CD4-positive, CD25-positive, alpha-beta regulatory T cell (primary cell): Measurements from ENCODE around the gene OTULIN. TPM values are rescaled to one million over a fixed set of nuclear protein-coding genes. Genes with fewer than 3 reads are reported as not detected.

ENCODE experiments used
- ATAC-seq, 2 donors: fragments of 150-1000 bp; cut with Tn5 transposase; one replicate each; pipeline ENCODE4 v1.10.0; 2021; ENCODE audit warnings: low read depth in 2 of 2, moderate number of reproducible peaks in 2 of 2, moderate library complexity in 1 of 2
- DNase-seq, 3 donors: peaks; one replicate each; pipeline versions ENCODE4 v3.0.0 to v3.0.0-alpha.2; 2012 to 2022; ENCODE audit warnings: mixed read lengths in 1 of 3
- H3K27ac ChIP-seq: one replicate; pipeline ENCODE4 v1.7.0; 2013; ENCODE audit warnings: mild to moderate bottlenecking, low read length; ENCODE audit not compliant: insufficient read depth, poor library complexity, severe bottlenecking
- H3K27me3 ChIP-seq: one replicate; pipeline ENCODE4 v1.7.0; 2013; ENCODE audit warnings: low read length; ENCODE audit not compliant: control insufficient read depth, insufficient read depth
- H3K36me3 ChIP-seq: one replicate; pipeline ENCODE4 v1.7.0; 2013; ENCODE audit warnings: mild to moderate bottlenecking, low read length, moderate library complexity; ENCODE audit not compliant: control insufficient read depth, insufficient read depth
- H3K4me1 ChIP-seq: 2 replicates; pipeline ENCODE4 v1.7.0; 2013; ENCODE audit warnings: mild to moderate bottlenecking, low read length; ENCODE audit not compliant: insufficient read depth, control insufficient read depth, poor library complexity, severe bottlenecking
- H3K4me3 ChIP-seq: one replicate; pipeline ENCODE4 v1.7.0; 2013; ENCODE audit warnings: low read depth, mild to moderate bottlenecking, low read length, moderate library complexity
- H3K9me3 ChIP-seq, 2 experiments: 1 replicate in 1 of 2; 2 replicates in 1 of 2; pipeline ENCODE4 v1.7.0; 2013; ENCODE audit warnings: low read length in 2 of 2, mild to moderate bottlenecking in 1 of 2, moderate library complexity in 1 of 2; ENCODE audit not compliant: control insufficient read depth in 2 of 2
- H3K27ac Mint-ChIP-seq, 3 donors: one replicate each; pipeline ENCODE4 v1.8.0; 2020 to 2022; ENCODE audit warnings: mild to moderate bottlenecking in 3 of 3, mixed read lengths in 3 of 3, moderate library complexity in 2 of 3
- H3K27me3 Mint-ChIP-seq: one replicate; pipeline ENCODE4 v1.8.0; 2022; ENCODE audit warnings: mild to moderate bottlenecking, mixed read lengths
- H3K36me3 Mint-ChIP-seq: one replicate; pipeline ENCODE4 v1.8.0; 2020; ENCODE audit warnings: mixed read lengths
- H3K4me1 Mint-ChIP-seq, 4 donors: one replicate each; pipeline ENCODE4 v1.8.0; 2020 to 2022; ENCODE audit warnings: mixed read lengths in 4 of 4, mild to moderate bottlenecking in 1 of 4
- H3K4me3 Mint-ChIP-seq, 4 donors: one replicate each; pipeline ENCODE4 v1.8.0; 2020 to 2022; ENCODE audit warnings: mild to moderate bottlenecking in 4 of 4, mixed read lengths in 4 of 4, moderate library complexity in 3 of 4
- H3K9me3 Mint-ChIP-seq, 7 donors: one replicate each; pipeline ENCODE4 v1.8.0; 2020 to 2022; ENCODE audit warnings: mixed read lengths in 7 of 7, mild to moderate bottlenecking in 3 of 7, moderate library complexity in 2 of 7
- polyA plus RNA-seq, 4 donors: library from polyadenylated mRNA; unstranded; fragments of 300-500 nt; fragmentation: Illumina TruSeq; gene quantifications; one replicate each; pipeline ENCODE4 v1.2.3, GENCODE V29; 2021
- total RNA-seq: library from RNA; stranded (reverse); gene quantifications from one replicate; pipeline ENCODE4 v1.2.3, GENCODE V29; 2022

OTULIN gene
- total and polyA plus RNA-seq, 5 donors from 2014 or later: 22.8 to 109 (median 27.0) TPM

DNA sequence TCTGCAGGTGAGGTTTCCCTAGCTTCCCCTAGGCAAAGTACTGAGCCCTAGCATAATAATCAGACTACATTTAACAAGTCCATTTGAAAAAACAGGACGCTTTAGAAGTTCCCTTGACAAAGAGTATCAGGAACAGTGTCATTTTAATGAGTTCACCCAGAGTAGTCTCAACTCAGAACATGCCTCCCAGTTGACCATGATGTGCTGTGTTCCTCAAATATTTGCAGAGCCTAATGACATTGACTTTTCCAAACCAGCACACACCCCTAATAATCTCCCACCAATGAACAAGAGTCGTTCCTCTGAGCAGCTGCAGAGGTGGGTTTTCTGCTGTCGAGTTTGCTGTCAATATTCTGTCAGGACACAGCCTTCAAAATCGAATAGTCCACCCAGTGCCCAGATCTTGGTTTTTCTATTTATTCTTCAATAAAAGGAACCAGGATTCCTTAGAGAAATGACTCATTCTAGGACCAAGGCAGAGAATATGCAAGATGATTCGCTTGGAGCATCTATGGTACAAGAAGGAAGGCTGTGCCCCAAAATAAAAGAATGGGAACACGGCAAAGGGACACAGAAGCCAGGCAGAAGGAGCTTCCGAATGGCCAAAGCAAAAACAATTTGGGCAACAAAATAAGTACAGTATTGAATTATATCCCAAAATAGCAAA, 57.6 kb downstream of the OTULIN start:
- Mint-ChIP-seq H3K27ac (peak overlapping the region; percentile 36 to 72 (median 58)), H3K4me1 (peaks cover 14 to 67% (median 43%) of the 10 kb centered on the region in 4 donors), H3K27me3 (peaks cover 4% of the 10 kb centered on the region), H3K36me3 (peaks cover 44% of the 10 kb centered on the region), H3K4me3 (no peak overlapping the region), H3K9me3 (no peaks in the 10 kb centered on the region)
- ATAC-seq: no peak
- Histone ChIP-seq H3K36me3 (peaks cover 28% of the 10 kb centered on the region), H3K27ac (no peak overlapping the region), H3K9me3 (no peaks in the 10 kb centered on the region), H3K4me1 (peaks cover 11% of the 10 kb centered on the region), H3K27me3 (no peaks in the 10 kb centered on the region), H3K4me3 (no peak overlapping the region)
- no peak for DNase-seq

- H3K36me3 Mint-ChIP-seq: peaks cover 41% of the 10 kb centered on the region
- Histone ChIP-seq H3K27me3 (no peaks in the 10 kb centered on the region), H3K4me1 (peaks cover 19% of the 10 kb centered on the region), H3K9me3 (no peaks in the 10 kb centered on the region), H3K4me3 (no peak overlapping the region), H3K36me3 (peaks cover 24% of the 10 kb centered on the region), H3K27ac (no peak overlapping the region)
- H3K4me1 Mint-ChIP-seq: peaks cover 21 to 66% (median 42%) of the 10 kb centered on the region in 4 donors
- H3K4me3 Mint-ChIP-seq: no peak overlapping the region
- DNase-seq (no peak), ATAC-seq (no peak)
- peaks cover 4% of the 10 kb centered on the region for H3K27me3 Mint-ChIP-seq
- peak overlapping the region; percentile 58 to 83 (median 72) for H3K27ac Mint-ChIP-seq
- H3K9me3 Mint-ChIP-seq: no peaks in the 10 kb centered on the region
Measured at GRCh38 chr5:14722923-14723322, 58.4 kb downstream of the OTULIN start.

GRCh38 chr5:14723701-14724132, 59.2 kb downstream of the OTULIN start:
- ATAC-seq: no peak
- peaks cover 24% of the 10 kb centered on the region for H3K36me3 ChIP-seq
- peaks cover 21 to 60% (median 40%) of the 10 kb centered on the region in 4 donors for H3K4me1 Mint-ChIP-seq

GRCh38 chr5:14724633-14725032, 60.1 kb downstream of the OTULIN start:
- Mint-ChIP-seq H3K27ac (peak overlapping the region in 2 of 3 donors; percentile 65 to 81), H3K4me3 (no peak overlapping the region), H3K27me3 (no peaks in the 10 kb centered on the region), H3K9me3 (no peaks in the 10 kb centered on the region), H3K4me1 (peaks cover 14 to 51% (median 31%) of the 10 kb centered on the region in 4 donors), H3K36me3 (peaks cover 36% of the 10 kb centered on the region)
- Histone ChIP-seq H3K9me3 (no peaks in the 10 kb centered on the region), H3K4me1 (peaks cover 20% of the 10 kb centered on the region), H3K27ac (no peak overlapping the region), H3K36me3 (peaks cover 25% of the 10 kb centered on the region), H3K4me3 (no peak overlapping the region), H3K27me3 (no peaks in the 10 kb centered on the region)
- DNase-seq (no peak), ATAC-seq (no peak)

More at GRCh38 chr5:14723701-14724132, 59.2 kb downstream of the OTULIN start:
- H3K27me3 ChIP-seq: no peaks in the 10 kb centered on the region
- H3K9me3 ChIP-seq: no peaks in the 10 kb centered on the region
- no peaks in the 10 kb centered on the region for H3K9me3 Mint-ChIP-seq
- H3K4me1 ChIP-seq: peaks cover 20% of the 10 kb centered on the region
- DNase-seq: no peak
- H3K27ac Mint-ChIP-seq: no peak overlapping the region
- peaks cover 4% of the 10 kb centered on the region for H3K27me3 Mint-ChIP-seq
- peaks cover 41% of the 10 kb centered on the region for H3K36me3 Mint-ChIP-seq
- no peak overlapping the region for H3K4me3 ChIP-seq
- H3K27ac ChIP-seq: no peak overlapping the region
- no peak overlapping the region for H3K4me3 Mint-ChIP-seq

DNA sequence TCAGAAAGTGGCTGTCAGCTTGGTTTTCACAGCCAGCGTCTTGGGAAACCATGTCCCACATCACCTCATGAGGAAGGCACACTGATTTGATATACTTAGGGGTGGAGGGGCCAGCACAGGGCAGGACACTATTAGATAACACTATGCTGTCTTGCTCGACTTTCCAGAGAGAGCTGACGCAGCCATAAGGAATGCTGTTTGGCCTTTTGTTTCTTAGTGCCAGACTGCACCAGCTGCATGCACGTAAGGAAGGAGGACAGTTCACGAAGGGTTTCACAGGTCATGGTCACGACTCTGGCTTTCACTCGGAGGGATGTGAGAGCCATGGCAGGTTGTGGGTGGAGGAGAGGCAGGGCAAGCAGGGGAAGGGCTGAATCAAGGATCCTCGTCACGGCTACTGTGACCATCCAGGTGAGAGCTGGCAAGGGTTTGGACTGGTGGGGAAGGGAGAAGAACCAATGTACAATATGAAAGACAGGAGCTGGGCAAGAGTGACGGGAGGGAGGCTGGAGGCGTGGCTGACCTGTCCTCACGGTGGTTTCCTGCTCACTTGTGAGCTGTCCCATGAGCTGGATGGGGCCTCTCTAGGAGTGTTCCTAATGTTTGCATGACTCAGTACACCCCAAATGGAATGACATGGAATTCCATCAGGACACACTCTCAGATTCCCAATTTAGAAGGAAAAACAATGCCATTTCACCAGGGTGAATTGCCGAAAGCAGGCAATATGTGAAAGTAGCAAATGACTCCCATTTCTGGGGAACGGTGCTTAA, 61.7 kb downstream of the OTULIN start:
- H3K4me3 ChIP-seq: no peak overlapping the region
- peaks cover 32% of the 10 kb centered on the region for H3K36me3 ChIP-seq
- Mint-ChIP-seq H3K4me1 (peaks cover 7 to 35% (median 18%) of the 10 kb centered on the region in 4 donors), H3K27ac (peak overlapping the region in 2 of 3 donors; percentile 81 to 88), H3K9me3 (no peaks in the 10 kb centered on the region), H3K27me3 (no peaks in the 10 kb centered on the region), H3K36me3 (peaks cover 30% of the 10 kb centered on the region), H3K4me3 (peak overlapping the region in 1 of 4 donors; percentile 50)
- ATAC-seq (no peak), DNase-seq (no peak)
- H3K27me3 ChIP-seq: no peaks in the 10 kb centered on the region
- H3K9me3 ChIP-seq: no peaks in the 10 kb centered on the region
- no peak overlapping the region for H3K27ac ChIP-seq
- peaks cover 9% of the 10 kb centered on the region for H3K4me1 ChIP-seq

- H3K36me3 Mint-ChIP-seq: peaks cover 33% of the 10 kb centered on the region
- Histone ChIP-seq H3K4me3 (no peak overlapping the region), H3K4me1 (peaks cover 9% of the 10 kb centered on the region), H3K36me3 (peaks cover 34% of the 10 kb centered on the region), H3K27ac (no peak overlapping the region), H3K9me3 (no peaks in the 10 kb centered on the region), H3K27me3 (no peaks in the 10 kb centered on the region)
- no peaks in the 10 kb centered on the region for H3K27me3 Mint-ChIP-seq
- peak overlapping the region in 1 of 4 donors; percentile 28 for H3K4me3 Mint-ChIP-seq
- ATAC-seq (peak; percentile 61 to 75), DNase-seq (peak; percentile 54 to 79 (median 71))
- H3K4me1 Mint-ChIP-seq: peaks cover 7 to 27% (median 14%) of the 10 kb centered on the region in 4 donors
- no peak overlapping the region for H3K27ac Mint-ChIP-seq
- no peaks in the 10 kb centered on the region for H3K9me3 Mint-ChIP-seq
Measured at GRCh38 chr5:14727428-14727865, 62.9 kb downstream of the OTULIN start.

DNA sequence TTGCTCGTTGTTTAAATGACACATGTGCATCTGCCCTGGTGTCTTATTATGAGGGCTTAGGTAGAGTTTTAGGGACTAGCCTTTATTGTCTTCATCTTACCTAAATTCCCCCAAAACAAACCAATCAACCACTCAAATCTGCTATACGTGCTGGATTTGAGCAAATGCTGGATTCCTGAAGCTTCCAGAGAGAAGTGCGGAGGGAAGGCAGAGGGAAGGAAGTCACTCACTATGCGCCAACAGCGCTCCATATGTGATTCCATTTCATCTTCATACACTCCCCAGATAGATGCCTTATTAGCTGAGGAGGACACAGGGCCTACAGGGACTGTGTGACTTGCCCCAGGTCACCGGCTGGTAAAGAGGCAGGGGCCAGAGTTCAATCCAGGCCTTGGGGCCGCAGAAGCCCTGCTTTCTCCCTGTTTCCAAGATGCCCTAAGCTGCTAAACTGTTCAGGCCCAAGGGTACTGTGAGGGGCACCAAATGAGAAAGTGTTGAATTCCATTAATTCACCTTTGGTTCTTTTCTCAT, 63.5 kb downstream of the OTULIN start:
- Mint-ChIP-seq H3K9me3 (no peaks in the 10 kb centered on the region), H3K4me3 (no peak overlapping the region), H3K27ac (no peak overlapping the region), H3K36me3 (peaks cover 30% of the 10 kb centered on the region), H3K4me1 (peaks cover 7 to 21% (median 9%) of the 10 kb centered on the region in 4 donors), H3K27me3 (no peaks in the 10 kb centered on the region)
- no peak overlapping the region for H3K27ac ChIP-seq
- H3K4me1 ChIP-seq: peaks cover 9% of the 10 kb centered on the region
- H3K27me3 ChIP-seq: no peaks in the 10 kb centered on the region
- no peak overlapping the region for H3K4me3 ChIP-seq
- no peak for DNase-seq
- H3K9me3 ChIP-seq: no peaks in the 10 kb centered on the region
- H3K36me3 ChIP-seq: peaks cover 38% of the 10 kb centered on the region
- ATAC-seq: peak in 1 of 2 donors; percentile 13
